ENCODE measurements around the gene PLEKHM3.

DNA sequence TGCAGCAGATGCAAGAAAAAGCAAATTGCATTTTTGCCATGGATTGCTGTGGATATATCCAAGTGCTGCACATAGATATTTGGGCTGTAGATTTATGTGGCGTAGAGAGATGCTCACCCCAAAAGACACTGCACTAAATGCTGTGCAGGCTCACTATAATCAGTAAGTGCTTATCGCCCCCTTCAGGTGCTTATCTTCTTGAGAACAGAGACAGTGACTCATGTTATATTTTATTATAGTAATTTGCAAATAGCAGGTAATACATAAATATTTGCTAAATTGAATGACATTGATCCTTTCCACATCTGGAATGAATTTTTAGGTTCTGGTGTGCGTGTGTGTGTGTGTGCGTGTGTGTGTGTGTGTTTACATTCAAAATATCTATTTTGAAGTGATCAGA lies 36.8 kb upstream of the PLEKHM3 start:
- TF ChIP-seq CTCF (conservative IDR thresholded peaks at IDR 0.05), result peak; percentile 63
- no peak for TF ChIP-seq EZH2 (IDR thresholded peaks at IDR 0.05; ENCODE audit: low read depth)
